Measurements from ENCODE around the gene GGA1.

GRCh38 chr22:37569921-37570660 is 38.5 kb upstream of the GGA1 start:
- TF ChIP-seq POLR2AphosphoS5 (IDR thresholded peaks at IDR 0.05; ENCODE audit: low read depth, low read length) (no peak), POLR2A (IDR thresholded peaks at IDR 0.05; ENCODE audit: low read depth, low read length) (no peak), PAX5 (IDR thresholded peaks at IDR 0.05; ENCODE audit: insufficient read depth, low read length, severe bottlenecking) (no peak)
